NCI-H2107 treated with DMSO at 0.1 percent for 48 hours (cell line): ENCODE data around the gene SYT6.

ENCODE experiments used
- DNase-seq: peaks from one replicate; lab custom pipeline; 2025; ENCODE audit not compliant: unreplicated experiment; lab: John Stamatoyannopoulos, UW

The SYT6 gene

DNA sequence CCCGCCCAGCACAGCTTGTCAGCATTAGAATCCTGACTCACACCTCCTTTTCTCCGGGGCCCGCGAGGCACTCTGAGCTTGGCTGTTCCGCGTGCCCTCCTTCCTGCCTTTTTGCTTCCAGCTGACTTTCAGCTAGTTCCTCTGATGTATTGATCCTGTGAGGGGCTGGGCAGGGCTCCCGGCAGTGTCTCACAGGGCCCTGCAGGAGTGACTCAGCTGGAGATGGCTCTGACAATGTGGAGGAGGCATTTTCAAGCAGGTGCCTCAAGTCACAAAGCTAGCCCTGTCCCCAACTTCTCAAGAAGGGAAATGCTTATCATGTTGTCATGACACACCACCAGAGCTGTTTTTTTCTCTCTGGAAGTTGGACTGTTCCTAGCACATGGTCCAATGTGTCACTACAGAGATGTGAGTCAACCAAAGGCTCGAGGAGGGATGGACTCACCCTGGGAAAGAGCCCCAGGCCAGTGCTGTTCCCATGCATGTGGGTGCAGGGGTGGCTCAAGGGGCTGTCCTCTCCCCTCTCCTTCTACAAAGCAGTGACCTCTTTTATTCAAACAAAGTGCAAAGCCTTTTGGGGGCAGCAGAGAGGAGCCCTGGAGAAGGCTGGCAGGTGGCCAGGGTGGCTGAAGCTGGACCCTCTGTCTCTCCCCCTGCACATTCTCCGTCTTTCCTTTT, 30.6 kb downstream of the SYT6 start:
- no peak for DNase-seq

GRCh38 chr1:114118351-114118990, 35.2 kb downstream of the SYT6 start:
- DNase-seq: no peak

- no peak for DNase-seq
These were observed 36.0 kb downstream of the SYT6 start for GRCh38 chr1:114117654-114118053.

DNA sequence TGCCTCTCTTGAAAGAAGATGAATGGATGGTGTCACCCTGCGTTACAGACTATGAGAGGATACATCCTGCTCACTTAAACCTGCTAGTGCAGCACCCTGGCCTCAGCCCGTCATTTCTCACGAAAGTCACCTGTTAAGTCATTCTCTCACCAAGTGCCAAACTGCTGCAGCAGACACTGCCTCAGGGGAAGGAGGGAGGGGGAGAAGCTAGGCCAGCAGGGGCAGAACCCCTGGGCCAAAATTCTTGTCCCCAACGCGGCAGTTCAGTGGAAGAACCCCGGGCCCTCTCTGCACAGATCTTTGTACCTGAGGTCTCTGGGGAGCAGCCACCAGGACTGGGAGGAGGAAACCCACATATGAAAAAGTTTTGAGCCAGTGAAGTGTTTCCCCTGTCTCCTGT, 37.6 kb downstream of the SYT6 start:
- no peak for DNase-seq

- DNase-seq: no peak
These were observed 39.2 kb downstream of the SYT6 start for GRCh38 chr1:114114185-114115094.

GRCh38 chr1:114113411-114114184, 40.1 kb downstream of the SYT6 start:
- no peak for DNase-seq

- DNase-seq: no peak
These were observed 40.9 kb downstream of the SYT6 start for GRCh38 chr1:114112775-114113174.

DNA sequence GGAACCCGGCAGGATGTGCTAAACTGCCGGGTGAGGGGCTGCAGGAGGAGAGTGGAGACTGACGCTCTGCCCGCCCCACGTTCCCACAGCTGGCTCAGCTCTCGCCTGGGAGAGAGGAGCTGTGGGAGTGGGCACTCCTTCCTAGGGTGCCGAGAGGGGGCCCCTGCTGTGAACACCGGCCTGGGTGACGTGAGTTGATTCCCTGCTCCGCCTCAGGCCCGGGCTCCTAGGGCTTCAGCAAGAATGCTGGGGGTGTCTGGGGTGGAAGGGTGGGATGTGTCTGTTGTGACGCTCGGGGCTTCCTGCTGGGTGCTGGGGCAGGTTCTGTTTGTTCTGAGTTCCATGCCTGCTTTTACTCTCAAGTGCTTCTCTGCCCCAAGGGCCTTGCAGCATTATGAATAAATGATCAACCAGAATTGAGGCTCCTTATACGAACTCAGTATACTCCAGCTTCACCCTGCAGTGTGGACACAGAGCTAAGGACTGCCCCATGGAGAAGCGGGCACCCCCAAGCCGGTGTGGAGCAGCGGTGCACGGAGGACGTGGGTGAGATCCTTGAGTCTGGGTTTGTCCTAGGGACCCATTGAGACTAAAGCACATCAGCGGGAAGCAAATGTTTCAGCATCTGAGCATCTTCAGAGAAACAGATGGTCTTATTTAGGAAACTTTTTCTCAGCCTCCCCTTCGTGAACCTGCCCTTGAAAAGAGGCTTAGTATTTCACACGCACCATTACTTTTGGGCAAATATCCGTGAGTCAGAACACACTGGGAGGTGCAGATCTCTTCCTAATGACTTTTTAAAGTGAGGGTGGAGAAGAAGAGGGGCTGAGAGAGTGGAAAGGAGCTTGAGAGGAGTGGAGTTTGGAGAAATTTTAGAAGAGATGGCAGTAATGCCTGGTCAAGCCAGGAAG, 41.7 kb downstream of the SYT6 start:
- DNase-seq: no peak

DNA sequence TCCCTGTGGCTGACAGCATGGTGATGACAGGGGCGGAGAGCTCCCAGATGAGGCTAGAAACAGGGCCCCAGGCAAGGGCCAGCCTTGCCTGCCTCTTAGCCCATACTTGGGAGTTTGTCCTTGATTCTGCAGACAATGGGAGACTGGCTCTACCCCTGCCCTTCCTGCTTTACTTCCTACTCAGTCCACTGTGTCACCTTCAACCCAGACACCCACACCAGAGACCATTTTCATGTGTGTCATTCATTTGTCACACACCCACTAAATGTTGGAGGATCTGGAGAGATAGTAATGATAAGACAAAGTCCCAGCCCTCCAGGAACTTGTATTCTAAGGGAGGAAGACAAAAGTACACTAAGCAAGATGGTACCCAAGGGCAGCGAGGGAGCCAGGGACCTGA, 43.7 kb downstream of the SYT6 start:
- DNase-seq: no peak

DNA sequence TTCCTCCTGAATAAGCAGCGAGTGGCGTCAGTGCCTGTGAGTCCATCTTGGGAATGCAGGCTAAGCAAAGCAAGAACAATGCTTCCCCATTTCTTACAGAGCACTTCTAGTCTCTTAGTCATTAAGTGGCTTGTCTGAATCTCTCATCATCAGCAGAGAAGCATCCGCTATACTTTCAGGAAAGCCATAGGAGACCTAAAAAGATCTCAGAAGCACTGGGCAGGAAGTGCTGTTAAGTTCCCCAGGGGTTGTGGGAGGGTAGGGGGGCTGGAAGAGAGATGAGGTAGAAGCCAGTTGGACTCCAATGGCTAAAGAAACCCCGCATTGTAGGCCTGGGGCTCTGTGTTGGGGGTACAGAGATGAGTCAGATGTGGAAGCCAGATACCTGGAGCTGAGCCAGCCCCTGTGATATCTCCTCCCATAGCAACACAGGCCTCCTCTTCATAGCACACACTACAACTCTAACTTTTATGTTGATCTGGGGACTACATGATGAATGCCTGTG, 44.9 kb downstream of the SYT6 start:
- no peak for DNase-seq

GRCh38 chr1:114107474-114108435, 45.9 kb downstream of the SYT6 start:
- no peak for DNase-seq

DNA sequence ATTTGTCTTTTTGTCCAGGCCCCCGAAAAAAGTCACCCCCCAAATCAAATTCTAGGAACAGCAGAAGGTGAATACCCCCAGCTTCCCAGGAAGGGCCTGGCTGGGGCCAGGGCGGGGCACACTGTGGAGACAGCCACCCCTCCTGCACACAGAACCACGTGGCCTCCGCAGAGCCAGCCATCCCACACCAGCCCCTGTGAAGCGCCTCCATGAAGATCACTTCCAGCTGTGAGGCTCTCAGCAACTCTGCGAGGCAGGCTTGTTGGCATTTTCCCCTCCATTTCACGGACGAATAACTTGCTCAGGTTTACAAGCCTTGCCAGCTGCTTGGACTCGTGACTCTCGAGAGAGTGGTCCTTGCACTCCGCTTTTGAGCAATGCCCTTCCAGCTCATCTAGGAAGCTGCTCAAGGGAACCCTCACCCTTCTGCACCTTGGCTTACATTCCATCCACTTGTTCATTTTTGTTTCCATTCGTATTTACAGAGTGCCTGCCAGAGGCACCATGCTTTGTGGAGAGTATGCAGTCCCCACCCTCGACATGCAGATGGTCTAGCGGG, 48.2 kb downstream of the SYT6 start:
- no peak for DNase-seq

DNA sequence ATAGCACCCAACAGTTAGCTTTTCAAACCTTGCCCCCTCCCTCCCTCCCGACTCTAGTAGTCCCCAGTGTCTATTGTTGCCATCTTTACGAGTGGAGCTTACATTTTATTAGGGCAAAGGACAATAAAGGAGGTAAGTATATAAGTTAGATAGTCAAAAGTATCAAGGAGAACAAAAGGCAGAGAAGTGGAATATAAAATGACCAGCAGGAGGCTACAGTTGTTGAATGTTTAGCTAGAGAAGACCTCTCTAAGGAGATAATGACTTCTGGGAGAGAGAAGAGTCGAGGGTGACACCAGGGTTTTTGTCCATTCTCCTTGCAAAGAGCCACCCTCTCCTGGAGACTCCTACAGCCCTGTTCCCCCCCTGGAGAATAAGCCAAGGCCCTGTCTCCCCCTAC, 48.7 kb downstream of the SYT6 start:
- DNase-seq: no peak

DNA sequence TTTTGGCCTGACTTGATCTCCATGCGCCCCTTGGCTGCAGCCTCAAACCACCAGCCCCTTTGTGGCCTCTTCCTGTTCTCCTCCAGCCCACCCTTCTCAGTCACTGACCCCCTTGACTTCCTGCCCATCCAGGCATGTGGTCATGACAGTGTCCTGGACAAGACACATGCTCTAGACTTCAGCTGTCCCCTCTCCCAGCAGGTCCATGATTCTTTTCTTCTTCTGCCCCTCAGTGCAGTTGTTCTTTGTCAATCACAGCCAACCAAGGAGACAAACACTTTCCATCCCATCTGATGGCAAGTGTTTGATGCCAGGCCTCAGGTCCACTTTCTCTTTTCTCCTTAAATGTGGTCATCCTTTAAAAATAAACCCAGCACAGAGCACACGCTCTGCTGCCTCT, 49.7 kb downstream of the SYT6 start:
- DNase-seq: no peak

DNA sequence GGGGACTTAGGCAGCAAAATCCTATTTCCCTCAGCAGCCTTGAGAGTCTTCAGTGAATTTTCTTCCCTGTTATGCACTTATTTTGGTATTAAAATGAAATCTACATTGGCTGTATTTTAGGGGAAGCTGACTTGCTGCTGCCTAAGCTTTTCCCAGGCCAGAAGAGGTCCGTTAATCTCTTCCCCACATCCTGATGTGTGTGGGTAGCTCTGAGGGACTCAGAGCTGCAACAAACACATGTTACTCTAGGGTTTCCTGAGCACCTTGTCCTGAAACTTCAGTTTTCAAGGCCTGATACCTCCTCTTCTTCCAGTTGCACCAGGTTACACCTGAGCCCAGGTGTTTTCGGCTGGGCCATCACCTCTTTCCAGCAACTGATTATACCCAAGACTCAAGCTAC, 51.5 kb downstream of the SYT6 start:
- DNase-seq: no peak

DNA sequence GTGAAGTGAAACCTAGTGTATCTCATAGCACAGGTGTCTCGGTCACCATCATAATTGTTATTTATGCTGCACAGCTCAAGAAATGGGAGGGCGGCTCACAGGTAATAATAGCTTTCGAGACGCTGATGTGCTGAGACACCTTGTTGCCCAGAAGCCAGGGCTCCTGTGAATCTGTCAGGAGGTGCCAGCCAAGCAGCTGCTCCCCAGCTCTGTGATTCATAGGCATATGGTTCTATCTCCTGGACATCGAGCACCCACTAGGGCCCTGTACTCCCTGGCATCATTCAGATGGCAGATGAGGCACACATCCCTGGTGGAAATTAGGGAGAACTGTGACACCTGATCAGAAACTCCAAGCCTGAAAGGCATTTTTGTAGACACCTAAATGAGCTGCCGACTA, 53.5 kb downstream of the SYT6 start:
- no peak for DNase-seq

- no peak for DNase-seq
These were observed 54.4 kb downstream of the SYT6 start for GRCh38 chr1:114099268-114099667.

GRCh38 chr1:114097109-114097508, 56.6 kb downstream of the SYT6 start:
- no peak for DNase-seq

- no peak for DNase-seq
These were observed 59.0 kb downstream of the SYT6 start for GRCh38 chr1:114094675-114095074.
